GM10847 (cell line): ENCODE measurements around the gene TFEB.

Experiments used
- POLR2A ChIP-seq: IDR thresholded peaks from 2 replicates; pipeline ENCODE4 v1.6.1; 2011; ENCODE audit not compliant: insufficient read length; ENCODE audit errors: extremely low read depth

Gene TFEB

DNA sequence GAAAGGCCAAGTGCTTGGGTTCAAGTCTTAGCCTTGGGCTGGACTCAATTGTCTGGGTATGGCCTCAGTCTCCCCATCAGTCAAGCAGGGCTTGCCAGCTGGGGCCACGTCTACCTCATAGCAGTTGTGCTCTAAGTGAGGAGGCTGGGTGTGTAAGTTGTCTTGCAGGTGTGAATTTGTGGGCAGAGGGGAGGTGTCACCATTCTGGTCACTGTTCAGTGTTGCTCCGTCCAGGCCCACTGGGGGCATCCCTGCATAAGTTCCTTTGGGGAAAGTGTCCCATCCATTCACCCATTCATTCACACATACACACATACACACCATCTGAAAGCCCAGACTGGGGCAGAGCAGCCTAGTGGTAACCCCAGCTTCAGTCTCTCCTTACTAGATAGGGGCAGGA, 36.3 kb downstream of the TFEB start:
- no peak for TF ChIP-seq POLR2A

DNA sequence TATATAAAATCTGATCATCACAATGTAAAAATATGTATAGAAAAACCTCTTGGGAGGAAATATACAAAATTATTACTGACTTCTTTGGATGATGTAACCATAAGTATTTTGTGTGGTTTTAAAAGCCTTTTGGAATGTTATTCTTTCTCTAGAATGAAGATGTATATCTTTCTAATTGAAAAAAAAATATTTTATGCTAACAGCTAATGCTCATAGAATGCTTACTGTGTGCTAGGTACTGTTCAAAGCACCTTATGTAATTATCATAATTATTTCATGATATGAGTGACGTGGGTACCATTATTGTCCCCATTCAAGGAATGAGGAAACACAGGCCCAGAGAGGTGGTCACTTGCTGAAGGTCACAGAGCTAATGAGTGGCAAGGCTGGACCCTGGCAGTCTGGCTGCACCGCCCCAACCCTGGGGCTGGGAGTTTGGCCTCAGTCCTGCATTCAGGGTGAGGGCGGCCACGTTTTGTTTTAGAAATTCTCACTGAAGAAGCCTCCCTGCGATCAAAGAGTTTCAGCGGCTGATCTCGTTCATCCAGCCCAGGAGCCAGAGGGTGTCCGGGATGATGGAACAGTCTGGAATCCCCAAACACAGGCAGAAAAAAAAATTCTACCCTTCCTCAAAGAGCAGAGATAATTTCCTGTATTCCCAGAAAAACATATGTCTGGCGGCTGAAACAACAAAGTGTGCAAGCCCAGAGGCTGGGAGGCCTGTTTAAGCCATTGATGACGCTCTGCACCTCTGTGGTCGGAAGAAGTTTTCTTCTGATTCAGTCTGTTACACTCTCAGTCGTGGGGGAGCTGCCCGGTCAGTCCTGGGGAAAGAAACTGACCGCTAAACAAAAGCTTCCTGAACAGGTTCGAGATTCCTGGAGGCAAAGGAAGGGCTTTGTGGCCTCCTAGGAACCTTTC, 37.3 kb downstream of the TFEB start:
- no peak for TF ChIP-seq POLR2A

DNA sequence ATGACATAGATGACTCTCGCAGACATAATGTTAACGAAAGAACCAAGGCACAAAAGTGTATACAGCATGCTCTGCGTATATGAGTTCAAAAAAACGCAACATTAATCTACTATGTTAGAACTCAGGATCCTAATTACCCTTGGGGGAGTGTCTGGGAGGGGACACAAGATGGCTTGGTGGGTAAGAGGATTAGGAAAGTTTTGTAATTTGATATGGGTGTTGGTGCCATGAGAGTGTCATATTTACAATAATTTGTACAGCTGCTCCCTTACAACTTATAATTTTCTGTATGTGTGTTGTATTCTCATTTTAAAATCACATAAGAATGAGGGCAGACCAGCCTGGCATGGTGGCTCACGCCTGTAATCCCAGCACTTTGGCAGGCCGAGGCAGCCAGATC, 38.6 kb downstream of the TFEB start:
- no peak for TF ChIP-seq POLR2A

DNA sequence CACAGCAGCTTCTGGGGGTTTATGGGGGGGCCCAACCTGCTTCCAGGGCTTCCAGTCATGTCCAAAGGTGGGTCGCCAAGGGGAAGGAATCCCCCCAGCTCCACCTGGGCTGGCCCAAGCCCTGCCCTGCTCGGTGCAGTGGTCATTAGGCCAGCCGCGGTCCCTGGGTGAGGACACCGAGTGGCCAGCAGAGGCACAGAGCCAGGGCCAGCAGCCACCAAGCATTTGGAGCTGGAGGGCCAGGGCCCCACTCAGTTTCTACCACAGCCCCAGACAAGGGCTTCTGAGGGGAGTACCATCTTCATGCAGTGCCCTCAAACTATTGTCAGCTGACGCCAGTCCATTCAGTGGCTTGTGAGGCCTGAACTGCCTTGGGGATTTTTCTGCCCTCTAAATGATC, 39.6 kb downstream of the TFEB start:
- no peak for TF ChIP-seq POLR2A

DNA sequence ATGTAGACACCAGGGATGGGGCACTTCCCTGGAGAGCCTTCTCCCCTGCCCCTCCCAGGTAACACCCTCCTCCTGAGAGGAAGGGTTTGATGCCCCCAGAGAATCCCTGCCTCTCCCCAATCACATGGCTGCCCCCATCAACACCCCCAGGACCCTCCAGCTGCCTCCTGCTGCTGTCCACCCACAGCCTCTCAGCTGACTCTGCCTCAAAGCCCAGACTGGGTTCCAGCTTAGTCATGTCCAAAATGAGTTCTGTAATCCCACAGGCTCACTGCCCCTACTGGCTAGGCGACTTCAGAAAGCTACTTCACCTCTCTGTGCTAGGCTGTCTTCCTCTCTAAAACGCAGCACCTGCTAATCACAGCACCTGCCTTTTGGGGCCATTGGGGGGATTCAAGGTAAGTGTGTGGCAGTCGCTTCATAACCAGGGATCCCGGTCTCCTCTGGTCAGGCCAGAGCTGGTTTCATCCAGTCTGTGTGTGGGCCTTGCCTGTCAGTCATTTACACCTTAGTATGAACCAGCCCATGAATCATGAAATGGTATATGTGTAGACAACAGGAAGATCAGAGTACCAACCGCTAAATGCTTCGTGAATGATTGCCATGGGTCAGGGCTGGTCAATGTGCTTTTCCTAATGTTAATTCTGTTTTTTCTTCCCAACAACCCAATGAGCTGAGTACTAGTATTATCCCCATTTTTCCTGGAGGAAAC, 40.4 kb downstream of the TFEB start:
- TF ChIP-seq POLR2A, result no peak

DNA sequence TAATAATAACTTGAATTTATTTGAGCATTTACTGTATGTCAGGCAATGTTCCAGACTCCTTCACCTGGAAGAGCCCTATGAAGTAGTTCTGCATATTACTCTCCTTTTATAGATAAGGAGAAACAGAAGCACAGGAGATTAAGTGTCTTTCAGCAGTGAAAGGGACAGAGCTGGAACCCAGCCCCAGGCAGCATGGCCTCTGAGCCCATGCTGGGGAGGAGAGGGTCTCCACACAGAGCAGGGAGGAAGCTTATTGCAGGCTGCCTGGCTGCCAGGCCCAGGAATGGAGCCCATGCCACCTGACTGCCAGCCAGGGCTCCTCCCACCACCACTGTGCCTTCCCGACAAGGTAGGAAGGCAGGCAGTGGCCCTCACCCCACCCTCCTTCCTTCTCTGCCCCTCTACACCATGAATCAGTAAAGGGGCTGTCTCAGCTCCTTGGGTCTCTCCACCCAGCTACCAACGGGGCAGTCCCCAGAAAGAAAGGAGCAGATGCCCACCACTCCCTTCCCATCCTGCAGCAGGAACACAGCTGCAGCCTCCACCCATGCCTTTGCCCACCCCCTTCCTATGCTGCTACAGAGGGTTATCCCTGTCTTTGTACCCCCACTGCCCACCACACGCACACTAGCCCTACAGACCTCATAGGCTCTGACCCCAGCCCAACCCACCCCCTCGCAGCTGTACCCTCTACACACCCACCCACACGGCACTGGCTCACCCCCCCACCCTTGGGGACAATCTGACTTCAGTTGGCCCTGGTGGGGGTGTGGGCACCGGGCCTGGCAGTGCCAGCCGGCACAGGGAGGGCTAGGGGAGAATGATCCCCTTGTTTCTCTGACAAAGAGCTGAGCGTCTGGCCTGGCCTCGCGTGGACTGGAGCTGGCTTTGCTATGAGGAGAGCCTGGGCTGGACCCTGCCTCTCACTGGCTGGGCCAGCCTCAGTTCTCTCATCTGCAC, 41.8 kb downstream of the TFEB start:
- TF ChIP-seq POLR2A, result no peak

DNA sequence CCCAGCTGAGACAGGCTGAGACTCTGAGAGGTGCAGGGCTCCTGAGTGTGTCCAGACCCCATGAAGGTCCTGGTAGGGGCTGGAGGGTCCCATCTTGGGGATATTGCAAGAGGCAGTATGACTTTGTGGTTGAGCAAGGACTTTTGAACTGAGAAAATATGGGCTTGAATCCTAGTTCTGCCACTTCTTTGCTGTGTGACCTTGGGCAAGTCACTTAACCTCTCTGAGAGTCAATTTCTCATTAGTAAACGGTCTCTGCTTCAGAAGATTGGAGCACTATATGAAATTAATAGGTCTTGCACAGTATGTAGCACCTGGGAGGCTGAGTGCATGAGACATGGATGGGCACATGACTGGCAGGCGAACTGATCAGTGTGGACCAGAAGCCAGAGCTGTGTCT, 42.7 kb downstream of the TFEB start:
- TF ChIP-seq POLR2A, result no peak

DNA sequence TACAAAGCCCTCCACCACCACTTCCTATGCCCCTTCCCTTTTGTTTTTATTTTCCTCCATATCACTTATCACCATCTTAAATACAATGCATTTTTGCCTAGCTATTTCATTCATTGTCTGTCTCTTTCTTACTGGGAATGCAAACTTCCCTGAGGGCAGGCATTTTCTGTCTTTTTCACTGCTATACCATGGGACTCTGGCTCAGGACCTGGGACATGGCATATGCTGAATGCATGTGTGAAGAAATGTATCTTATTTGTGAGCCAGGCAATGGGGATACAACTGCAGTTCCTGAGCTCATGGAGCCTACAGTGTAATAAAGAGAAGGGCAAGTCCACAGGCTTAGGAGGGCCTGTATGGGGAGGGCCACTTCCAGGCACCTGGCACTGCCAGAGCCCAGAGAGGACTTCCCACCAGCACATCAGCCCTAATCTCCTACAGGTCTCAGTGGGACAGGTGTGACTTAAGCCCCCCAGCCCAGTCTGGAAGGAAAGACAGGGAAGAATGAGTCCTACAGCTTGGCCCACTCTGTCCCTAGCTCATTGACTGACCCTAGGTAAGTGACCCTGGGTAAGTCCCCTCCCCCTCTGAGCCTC, 43.2 kb downstream of the TFEB start:
- TF ChIP-seq POLR2A, result no peak

DNA sequence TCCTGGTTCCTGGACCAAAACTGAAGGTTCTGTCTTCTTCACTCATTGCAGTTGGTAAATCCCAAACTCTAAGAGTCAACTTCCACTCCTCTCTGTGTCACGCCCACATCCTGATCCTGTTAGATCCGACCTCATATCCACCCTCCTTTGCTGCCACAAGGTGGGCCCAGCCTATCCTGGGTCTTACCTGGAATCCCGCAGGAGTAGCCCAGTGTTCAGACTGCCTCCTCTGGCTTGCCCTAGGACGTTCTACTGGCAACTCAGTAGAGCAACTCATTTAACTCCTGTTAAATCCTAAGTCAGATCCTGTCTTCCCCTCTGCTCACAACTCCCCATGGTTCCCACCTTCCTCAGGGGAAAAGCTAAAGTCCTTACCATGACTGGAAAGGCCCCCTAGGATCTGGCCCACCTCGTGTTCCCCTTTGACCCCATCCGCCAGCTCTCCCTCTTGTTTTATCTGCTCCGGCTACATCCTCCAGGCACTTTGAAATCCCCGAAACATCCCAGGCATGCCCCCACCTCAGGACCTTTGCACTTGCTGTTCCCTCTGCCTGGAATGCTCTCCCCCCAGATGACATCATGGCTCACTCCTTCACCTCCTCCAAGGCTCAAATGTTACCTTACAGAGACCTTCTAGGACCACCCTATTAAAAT, 43.9 kb downstream of the TFEB start:
- TF ChIP-seq POLR2A, result no peak

DNA sequence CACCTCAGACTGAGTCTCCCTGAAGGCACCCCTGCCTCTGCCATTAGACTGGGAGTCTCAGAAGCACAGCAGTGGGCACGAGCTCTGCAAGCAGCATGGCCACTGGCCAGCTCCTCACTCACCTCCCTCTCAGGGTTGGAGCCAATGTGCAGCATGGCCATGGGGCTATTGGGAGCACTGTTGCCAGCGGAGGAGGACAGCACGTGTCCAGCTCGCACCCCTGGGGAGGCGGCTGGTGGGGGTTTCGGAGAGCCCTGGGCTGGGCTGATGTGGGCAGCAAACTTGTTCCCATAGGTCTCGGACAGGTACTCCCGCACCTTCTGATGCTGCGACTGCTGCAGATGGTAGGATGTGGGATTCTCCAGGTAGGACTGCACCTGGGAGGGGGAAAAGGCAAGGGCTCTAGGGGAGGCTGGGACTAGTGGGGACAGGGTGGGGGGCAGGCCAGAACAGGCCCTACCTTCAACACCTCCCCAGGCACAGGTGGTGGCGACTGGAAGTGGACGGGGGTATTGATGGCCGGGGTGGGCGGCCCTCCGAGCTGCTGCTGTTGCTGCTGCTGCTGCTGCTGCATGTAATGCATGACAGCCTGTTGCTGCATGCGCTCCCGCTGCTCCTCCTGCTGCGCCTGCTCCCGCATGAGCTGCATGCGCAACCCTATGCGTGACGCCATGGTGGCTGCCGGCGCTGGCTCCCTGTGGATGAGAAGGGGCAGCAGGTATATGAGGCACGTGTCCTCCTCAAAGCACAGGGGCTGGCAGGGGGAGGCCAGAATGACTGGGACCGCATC, 44.7 kb downstream of the TFEB start:
- no peak for TF ChIP-seq POLR2A

DNA sequence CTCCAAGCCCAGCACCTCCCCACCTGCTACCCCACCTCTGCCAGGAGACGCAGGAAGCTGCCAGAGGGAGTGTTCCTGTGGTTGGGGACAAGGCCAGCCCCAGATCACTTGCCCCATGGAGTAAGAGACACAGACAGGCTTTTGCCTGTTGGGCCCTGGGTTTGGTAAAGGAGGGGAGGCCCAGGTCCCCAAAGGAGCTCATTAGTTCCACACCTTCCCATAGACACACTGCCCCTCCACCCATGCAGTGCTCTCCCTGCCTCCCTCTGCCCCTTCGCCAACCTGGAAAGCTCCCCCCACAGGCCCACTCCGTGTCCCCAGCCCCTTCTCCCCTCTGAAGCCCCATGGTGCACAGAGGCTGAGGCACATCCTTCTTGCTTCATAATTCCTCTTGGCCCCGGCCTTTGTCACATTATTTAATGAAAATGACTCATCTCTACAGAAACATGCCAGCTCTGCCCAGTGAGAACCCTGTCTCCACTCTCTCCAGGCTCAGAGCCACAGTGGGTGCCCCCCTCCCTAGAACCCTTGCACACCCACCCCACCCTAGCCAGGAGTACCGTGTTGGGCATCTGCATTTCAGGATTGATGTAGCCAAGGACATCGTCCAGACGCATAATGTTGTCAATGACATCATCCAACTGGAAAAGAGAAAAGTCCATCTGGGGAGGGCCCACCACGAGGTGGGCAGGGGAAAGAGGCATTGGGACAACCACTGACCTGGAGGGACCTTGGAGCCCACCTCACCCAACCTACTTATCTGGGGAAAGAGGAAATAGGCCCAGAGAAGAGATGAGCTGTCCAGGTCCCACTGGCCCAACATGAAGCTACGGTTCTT, 46.0 kb downstream of the TFEB start:
- no peak for TF ChIP-seq POLR2A

DNA sequence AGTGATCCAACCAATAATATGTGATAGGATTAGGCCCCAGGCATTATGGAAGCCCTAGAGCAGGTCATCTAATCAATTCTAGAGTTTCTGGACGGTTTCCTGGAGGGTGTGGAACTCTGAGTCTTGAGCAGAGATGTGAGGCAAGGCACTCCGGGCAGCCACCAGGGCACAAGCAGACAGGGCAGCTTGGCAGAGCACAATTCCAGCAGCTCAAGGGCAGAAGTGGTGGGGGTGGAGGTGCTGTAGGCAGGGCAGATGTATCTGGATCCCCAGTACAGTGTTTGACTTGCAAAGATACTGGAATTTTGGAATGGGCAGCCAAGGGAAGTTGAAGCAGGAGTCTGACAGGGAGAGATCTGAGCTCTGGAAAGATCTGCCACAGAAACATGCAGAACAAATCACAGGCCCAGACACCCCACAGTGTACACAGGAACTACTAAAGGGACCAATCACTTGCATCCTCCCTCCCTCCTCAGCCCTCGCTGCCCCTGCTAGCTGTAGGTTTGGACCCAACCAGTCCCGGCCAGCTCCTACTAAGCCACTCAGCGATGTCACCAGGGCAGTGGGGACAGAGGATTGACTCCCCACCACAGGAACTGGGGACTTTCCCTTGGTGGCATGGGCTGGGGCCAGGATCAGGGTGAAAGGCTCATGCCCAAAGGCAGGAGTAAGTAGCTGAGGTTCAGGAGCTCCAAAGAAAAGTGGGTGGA, 47.0 kb downstream of the TFEB start:
- TF ChIP-seq POLR2A, result no peak
